ENCODE results near the gene AKT2. TPM values are rescaled to one million over a fixed set of nuclear protein-coding genes. Genes with fewer than 3 reads are reported as not detected.
A peak's percentile ranks its signal among the peaks of the same experiment; 100 is the strongest.

AKT2 gene
- polyA plus RNA-seq, 1 donor, result 214 TPM

- no peak for DNase-seq
These were observed 12.9 kb upstream of the AKT2 start for GRCh38 chr19:40298026-40298425.

- no peak for DNase-seq
These were observed 9.4 kb upstream of the AKT2 start for GRCh38 chr19:40294560-40294959.

DNA sequence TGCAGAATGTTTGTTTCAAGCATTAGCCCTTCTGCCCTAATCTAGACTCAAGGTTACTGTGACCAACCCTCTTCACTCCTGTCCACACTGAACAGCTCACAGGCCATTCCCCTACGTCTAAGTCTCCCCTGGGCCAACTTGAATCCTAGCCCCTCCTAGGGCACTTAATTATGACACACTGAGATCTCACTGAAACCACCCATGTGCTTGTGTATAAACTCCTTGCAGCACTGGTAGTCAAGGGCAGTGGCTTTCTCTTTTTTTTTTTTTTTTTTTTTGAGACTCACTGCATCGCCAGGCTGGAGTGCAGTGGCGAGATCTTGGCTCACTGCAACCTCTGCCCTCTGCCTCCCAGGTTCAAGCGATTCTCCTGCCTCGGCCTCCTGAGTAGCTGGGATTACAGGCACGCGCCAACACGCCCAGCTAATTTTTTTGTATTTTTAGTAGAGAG lies 1.9 kb upstream of the AKT2 start:
- no peak for DNase-seq

DNA sequence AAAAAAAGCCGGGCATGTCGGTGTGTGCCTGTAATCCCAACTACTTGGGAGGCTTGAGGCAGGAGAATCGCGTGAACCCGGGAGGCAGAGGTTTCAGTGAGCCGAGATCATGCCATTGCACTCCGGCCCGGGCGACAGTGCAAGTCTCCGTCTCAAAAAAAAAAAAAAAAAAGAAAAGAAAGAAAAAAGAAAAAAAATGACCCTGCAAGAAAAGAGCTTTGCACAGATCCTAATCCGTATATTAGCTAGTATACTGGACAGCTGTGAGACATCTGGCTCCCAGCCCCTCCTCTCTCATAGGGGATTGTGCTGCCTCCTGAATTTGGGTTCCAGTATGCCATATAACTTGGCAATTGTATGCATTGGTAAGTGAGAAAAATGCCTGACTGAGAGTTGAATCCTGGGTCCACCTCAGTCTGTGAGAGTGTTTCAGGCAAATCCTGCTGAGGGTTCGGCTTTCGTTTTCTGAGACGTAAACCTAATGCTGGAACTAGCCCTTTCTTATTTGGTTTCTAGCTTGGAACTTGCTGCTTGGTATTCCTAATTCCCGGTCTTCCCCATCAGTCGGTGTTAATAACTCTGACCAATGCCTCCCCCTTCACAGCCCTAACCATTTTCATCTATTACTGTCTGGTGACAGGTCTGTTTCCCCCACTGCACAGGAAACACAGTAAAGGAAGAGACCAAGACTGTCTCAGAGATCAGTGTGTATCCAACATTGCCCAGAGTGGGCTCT lies 1.3 kb upstream of the AKT2 start:
- peak; percentile 43 for DNase-seq

DNA sequence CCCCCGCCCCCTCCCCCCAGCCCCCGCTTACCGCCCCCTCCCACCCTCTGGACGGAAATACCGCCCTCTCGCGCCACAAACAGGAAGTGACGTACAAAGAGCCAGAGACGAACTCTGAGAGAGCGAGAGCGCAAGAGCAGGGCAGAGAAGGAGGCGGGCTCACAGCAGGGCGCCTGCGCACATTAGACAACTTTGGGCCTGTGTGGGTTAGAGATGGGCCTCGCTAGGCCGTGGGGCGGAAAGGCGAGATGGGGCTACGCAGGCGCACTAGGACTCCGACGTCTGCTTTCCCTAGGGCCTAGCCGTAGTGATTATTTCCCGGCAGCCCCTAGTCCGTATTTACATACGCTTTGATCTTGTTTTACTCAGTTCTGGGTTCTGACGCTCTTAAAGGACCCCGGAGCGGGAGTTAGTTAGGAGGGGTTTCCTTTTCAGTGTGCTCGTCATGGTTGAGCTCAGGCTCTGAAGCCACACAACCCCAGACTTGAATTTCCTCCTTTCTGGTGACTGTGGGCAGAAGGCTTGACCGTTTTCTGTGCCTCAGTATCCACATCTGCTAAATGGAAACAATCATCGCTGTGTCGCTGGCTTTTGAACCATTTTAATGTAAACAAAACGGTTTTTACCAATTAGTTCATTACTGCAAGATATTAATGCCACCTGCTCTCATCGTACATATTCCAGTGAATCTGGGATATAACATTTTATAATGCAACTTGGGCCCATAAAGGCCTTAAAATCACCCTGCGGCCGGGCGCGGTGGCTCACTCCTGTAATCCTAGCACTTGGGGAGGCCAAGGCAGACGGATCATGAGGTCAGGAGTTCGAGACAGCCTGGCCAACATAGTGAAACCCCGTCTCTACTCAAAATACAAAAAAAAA lies 449 bp upstream of the AKT2 start:
- peak; percentile 100 for DNase-seq

DNA sequence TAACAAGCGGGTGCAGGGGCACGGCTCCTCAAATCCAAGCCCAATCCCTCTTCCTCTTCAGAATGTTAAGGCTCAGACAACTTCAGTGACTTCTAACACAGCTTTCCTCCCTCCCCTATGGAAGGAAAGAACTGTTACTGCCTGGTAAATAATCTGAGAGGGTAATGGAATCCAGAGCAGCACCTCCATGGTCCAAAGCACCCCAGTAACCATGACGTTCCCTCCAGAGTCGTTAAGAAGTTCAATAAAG lies 969 bp downstream of the AKT2 start:
- no peak for DNase-seq

DNA sequence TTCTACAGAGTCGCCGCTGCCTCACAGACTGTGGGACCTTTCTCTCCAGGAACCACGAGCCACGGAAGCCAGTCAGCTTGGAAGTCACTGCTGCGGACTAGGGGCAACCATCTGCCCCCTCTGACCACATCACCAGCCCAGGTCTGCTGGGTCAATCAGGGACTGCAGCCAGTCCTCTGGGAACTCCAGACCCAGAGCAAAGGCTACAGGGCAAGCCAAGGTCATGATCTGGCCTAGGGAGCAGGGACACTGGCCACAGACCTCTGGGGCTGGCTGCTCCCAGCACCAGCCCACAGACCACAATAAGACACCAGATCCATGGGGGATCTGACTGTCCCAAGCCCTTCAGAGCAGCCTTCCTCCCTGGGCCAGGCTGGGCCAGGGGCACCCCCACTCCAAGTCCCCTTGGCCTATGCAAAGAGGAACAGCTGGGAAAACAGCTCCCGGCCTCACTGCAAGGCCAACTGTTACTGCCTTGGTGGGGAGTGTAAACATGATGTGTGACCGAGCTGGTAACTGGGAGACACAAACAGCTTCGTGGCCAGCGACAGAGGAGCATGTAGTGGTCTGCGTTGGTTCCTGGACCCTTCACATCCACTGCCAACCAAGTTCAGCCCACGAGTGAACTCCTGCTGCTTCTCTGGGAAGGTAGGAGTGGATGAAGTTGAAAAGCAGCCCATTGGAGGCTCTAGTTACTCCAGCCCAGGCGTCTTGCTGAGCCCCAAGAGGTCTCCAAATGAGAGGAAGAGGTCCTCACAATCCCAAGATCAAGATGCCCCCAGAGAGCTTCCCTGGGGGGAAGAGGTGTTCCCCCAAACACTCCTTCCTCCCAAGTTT lies 1.5 kb downstream of the AKT2 start:
- no peak for DNase-seq

- DNase-seq, result no peak
These were observed 2.2 kb downstream of the AKT2 start for GRCh38 chr19:40282920-40283319.

GRCh38 chr19:40282209-40282580 lies 3.0 kb downstream of the AKT2 start:
- no peak for DNase-seq

GRCh38 chr19:40281381-40282208 lies 3.5 kb downstream of the AKT2 start:
- no peak for DNase-seq

- no peak for DNase-seq
These were observed 4.4 kb downstream of the AKT2 start for GRCh38 chr19:40280608-40281221.

DNA sequence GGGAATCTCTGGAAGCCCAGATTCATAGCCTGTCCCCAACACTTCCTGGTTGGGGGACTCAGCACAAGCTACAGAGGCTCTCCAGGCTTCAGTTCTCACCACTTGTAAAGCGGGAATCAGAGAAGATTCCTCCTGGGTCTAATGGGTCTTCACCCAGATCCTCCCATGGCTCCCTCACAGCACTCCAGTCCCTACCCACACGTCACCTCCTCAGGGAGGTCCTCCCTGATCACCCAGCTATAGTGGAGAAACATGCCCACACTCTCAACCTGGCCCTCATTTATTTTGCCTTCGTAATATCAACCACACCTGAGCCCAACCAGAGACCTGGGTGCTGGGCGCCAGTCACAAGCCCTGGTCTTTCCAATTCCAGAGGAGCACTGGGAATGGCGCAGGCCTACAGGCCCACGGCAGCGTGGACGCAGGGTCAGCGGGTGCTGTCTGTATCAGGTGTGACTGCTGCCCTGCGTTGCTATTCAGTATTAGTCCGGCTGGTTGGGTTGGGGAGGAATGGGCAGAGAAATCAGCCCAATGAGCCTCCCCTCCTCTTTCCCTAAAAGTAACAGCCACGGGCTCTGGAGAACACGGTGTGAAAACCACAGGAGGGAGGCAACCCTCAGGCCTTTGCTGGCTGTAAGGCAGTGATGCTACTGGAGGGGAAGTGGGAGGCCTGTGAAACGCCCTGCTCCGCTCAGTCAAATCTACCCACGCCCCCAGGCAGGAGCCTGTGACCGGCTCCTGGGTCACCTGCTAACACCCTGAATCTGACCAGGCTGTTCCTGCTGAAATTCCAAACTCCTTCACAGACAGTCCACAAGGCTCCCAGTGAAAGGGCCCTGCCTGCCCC lies 5.2 kb downstream of the AKT2 start:
- DNase-seq, result no peak

GRCh38 chr19:40279120-40279551 lies 6.0 kb downstream of the AKT2 start:
- peak; percentile 89 for DNase-seq

GRCh38 chr19:40278361-40279035 lies 6.6 kb downstream of the AKT2 start:
- DNase-seq, result no peak

- no peak for DNase-seq
These were observed 7.6 kb downstream of the AKT2 start for GRCh38 chr19:40277356-40278059.

DNA sequence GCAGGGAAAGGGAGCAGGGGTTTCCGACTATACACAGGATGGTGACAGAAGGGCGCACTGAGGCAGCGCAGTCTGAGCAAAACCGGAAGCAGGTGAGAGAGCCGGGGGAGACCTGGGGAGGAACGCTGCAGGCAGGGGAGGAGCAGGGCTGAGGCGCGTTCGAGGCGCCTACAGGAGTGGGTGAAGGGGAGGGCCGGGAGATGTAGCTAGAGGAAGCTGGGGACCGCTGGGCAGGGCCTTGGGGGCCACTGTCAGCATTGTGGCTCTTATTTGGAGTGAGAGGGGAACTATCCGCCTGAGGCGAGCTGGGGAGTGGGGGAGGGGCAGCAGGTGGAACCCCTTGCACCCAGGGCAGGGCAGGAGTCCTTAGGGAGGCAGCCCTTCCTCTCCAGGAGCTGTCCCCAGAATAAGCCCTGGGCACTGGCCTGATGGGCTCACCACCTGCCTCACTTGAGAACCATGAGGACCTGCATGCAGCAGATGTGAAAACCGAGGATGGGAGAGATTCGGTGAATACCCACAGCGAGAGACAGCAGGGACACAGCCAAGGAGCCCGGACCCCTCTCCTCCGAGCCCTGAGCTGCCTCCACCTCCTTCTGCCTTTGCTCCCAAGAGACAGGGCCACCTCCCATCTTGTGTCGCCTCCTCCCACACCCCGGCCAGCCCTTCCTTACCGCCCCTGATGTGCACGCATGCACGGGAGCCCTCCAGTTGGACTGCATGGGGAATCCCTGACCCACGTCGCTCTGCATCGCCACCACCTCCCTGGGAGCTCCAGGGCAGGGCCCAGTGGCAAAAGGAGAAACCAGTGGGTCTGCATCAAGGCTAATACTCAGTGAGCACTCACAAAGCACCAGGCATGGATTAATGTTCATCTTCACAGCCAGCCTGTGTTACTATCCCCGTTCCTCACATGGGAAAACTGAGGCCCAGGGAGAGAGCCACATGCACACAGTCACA lies 10.3 kb downstream of the AKT2 start:
- DNase-seq, result no peak

- no peak for DNase-seq
These were observed 11.4 kb downstream of the AKT2 start for GRCh38 chr19:40273469-40274360.

Measured in hindlimb muscle (tissue), 1 donor.